HG02973 (cell line): ENCODE data around the gene PTRHD1.
"Not testable (repeated sequence)": the region's sequence is repeated elsewhere in the genome, so short reads cannot be mapped to it uniquely, and the experiment has no call there.

Experiments used
- ATAC-seq: cut with Tn5 transposase; IDR thresholded peaks from one replicate; pipeline ENCODE4 v1.9.1; 2021; ENCODE audit warnings: moderate library complexity; ENCODE audit not compliant: unreplicated experiment

The PTRHD1 gene

DNA sequence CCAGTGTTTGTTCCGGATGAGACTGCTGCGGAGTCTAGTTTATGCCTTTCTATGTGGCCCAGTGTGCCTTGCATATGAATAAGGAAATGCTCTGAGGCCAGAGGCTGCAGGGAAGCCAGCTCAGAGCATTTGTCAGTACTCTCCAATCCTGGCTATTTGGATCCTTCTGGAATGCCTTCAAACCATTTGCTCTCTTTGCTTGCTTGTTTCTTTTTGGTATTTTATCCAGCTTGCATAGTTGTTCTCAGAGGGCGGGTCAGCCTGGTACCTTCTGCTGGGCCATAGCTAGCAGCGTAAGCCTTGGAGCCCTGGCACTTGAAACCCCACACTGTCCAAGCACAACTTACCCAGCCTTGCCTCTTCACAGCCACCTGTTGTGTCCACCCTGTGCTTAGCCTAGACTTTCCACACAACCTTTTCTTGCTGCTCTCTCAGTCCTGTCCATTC is 20.5 kb upstream of the PTRHD1 start:
- no peak for ATAC-seq

DNA sequence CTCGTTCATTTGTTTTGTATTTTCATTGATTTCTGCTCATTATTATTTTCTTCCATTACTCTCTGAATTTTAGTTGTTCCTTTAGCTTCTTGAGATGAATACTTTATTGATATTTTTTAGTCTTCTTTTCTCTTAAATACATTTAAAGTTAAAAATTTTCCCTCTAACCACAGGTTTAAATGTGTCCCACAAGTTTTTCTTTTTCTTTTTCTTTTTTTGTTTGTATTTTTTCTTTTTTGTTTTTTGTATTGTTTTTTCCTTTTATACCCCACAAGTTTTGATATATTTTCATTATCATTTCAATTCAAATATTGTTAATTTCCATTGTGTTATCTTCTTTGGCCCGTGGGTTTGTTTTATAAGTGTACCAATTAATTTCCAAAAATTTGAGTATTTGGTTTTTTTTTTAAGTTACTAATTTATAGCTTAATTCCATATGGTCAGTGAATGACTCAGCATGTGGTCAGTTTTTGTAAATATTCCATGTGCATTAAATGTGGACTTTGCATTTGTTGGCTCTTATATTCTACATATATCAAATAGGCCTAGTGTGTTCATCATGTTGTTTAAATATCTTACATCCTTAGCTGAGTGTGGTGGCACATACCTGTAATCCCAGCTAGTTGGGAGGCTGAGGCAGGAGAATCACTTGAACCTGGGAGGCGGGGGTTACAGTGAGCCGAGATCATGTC is 16.3 kb upstream of the PTRHD1 start:
- no peak for ATAC-seq

- ATAC-seq = no peak
Measured at GRCh38 chr2:24806661-24807036, 13.5 kb upstream of the PTRHD1 start.

DNA sequence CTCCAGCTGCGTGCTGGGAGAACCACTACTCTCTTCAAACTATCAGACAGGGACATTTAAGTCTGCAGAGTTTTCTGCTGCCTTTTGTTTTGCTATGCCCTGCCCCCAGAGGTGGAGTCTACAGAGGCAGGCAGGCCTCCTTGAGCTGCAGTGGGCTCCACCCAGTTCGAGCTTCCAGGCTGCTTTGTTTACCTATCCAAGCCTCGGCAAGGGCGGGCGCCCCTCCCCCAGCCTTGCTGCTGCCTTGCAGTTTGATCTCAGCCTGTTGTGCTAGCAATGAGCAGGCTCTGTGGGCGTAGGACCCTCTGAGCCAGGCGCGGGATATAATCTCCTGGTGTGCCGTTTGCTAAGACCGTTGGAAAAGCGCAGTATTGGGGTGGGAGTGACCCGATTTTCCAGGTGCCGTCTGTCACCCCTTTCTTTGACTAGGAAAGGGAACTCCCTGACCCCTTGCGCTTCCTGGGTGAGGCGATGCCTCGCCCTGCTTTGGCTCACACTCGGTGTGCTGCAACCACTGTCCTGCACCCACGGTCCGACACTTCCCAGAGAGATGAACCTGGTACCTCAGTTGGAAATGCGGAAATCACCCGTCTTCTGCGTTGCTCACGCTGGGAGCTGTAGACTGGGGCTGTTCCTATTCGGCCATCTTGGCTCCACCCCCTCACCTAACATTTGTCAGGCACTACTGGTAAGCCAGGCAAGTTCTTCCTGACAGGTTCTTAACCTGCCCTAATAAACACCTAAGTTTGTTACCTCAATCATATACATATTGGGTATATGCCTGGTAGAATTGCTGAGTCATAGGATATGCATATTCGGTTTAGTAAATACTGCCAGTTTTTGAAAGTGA is 12.8 kb upstream of the PTRHD1 start:
- ATAC-seq = not testable (repeated sequence)

- not testable (repeated sequence) for ATAC-seq
Measured at GRCh38 chr2:24800487-24800886, 7.3 kb upstream of the PTRHD1 start.

DNA sequence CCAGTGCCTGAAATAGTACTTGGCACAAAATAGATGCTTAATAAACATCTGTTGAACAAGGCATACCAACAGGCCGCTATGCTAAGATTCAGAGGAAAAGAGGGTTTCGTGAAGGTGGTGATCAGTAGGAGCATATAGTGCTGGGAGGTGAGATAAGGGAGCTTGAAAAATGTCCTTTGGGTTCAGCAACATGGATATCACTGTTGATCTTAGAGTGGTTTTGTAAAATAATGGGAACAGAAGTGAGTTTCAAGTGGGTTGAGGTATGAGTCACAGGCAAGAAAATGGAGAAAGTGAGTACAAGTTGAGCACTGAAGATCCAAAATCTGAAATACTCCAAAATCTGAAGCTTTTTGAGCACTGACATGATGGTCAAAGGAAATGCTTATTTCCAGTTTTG is 4.5 kb upstream of the PTRHD1 start:
- ATAC-seq = no peak

DNA sequence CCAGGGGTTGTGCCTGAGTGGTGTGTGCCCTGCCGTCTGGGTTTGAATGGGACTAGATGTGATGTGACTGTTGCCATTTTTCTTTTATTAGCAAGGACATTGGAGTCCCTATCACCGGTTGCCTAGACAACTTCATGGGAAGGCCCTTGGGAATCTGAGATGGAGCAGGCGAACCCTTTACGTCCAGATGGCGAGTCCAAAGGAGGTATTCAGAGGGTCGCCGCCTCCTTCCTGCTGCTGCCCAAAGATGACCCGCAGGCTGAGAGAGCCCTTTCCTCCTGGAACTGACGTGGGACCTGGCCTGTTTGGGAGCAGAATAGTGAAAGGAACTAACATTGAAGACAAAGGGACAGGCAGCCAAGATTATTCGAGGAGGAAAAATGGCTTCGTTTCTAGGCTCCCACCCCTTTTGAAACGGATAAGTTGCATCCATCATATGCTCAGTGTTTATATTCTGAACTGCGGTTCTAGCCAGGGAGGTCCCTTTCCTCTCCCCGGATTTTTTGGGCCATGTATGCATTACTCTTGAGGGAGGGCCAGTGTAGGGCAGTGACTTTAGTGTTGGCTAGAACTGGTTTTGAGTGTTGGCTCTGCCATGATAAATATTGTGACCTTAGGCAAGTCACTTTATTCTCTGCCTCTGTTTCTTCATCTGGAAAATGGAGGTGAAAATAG is 707 bp upstream of the PTRHD1 start:
- ATAC-seq = no peak

DNA sequence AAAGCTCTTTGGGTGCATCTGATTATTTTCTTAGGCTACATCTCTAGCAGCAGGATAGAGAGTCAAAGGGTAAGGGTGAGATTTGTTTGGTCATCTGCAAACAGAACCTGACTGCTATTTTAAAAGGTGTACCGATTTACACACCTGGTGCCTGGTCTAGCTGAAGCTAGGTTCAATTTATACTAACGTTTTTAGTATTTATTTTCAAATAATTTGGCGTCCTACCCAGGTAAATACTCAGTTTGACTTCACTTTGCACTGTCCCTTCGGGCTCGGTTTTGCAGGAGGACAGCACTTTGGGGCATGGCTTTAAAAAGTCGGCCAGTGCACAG is 683 bp downstream of the PTRHD1 start:
- no peak for ATAC-seq

DNA sequence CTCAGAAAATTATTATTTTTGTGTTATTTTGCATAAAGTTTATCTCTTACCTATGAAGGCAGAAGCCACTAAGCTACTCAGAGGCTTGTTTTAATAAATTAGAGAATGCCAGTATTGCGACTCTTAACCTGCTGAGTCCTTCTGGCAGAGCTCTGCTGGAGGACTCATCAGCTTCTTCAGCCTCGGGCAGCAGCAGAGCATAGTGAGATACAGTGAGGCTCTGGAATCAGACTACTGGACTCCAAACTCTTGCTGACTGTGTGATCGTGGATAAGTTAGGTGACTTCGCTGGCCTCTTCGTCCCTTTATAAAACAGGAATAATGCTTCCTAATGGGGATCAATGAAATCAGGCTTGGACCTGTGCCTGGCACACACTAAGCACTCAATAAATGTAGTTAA is 1.7 kb downstream of the PTRHD1 start:
- no peak for ATAC-seq

DNA sequence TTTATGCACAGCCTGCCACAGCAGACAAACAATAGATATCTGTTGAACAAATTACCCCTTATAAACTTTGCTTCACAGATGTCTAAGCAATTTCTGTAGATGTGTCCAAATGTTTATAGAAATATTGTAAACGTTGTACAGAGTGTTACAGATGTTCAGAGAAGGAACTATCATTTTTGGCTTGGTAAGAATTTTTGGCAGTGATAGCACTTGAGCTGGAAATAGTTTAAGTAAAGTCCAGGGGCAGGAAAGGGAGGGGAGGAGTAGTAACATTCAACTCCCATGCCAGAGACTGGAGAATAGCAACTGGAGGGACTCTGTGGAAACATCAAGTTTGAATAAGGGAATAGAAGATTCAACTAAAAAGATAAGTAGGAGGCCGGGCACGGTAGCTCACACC is 4.4 kb downstream of the PTRHD1 start:
- ATAC-seq = no peak

- no peak for ATAC-seq
Measured at GRCh38 chr2:24787532-24787931, 5.7 kb downstream of the PTRHD1 start.

DNA sequence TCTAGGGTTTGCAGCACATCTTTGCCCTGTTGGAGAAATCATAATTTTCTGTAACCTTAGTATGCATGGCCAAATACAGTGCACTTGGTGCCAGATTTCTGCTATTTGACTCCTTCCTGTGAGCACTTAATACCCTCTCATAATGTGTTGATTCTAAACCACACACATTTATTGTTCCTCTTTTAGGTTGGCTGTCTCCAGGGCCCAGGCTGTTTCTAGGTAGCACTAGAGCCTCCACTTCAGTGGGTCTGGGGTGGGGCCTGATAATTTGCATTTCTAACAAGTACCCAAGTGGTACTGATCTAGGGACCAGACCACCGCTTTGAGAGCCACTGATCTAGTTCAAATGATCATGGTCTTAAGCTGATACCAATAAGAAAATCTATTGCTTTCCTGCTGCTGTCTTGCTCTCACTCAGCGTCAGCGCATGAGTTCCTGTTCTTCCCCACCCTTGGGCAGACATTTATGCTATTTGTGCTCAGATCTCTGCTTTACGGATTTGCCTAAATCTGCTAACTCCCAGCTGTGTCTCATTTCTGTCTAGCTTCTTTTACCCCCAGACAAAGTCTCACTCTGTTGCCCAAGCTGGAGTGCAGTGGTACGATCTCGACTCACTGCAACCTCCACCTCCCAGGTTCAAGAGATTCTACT is 7.4 kb downstream of the PTRHD1 start:
- ATAC-seq = peak; percentile 84

DNA sequence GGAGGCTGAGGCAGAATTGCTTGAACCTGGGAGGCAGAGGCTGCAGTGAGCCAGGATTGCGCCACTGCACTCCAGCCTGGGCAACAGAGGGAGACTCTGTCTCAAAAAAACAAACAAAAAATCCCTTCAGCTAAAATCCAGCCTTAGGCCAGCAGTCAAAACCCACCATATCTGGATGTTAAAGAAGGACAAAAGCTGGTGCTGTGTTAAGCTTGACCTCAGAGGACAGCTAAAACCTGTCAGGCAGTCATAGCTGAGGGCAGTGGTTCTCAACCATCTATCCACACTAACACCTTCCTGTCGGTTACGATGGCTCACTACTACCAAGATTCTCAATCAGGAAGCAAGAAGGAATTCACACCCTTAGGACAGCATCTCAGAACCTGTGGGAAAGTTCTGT is 9.6 kb downstream of the PTRHD1 start:
- ATAC-seq = no peak

GRCh38 chr2:24779116-24779515 is 14.1 kb downstream of the PTRHD1 start:
- ATAC-seq = no peak

- no peak for ATAC-seq
Measured at GRCh38 chr2:24774373-24774772, 18.8 kb downstream of the PTRHD1 start.

DNA sequence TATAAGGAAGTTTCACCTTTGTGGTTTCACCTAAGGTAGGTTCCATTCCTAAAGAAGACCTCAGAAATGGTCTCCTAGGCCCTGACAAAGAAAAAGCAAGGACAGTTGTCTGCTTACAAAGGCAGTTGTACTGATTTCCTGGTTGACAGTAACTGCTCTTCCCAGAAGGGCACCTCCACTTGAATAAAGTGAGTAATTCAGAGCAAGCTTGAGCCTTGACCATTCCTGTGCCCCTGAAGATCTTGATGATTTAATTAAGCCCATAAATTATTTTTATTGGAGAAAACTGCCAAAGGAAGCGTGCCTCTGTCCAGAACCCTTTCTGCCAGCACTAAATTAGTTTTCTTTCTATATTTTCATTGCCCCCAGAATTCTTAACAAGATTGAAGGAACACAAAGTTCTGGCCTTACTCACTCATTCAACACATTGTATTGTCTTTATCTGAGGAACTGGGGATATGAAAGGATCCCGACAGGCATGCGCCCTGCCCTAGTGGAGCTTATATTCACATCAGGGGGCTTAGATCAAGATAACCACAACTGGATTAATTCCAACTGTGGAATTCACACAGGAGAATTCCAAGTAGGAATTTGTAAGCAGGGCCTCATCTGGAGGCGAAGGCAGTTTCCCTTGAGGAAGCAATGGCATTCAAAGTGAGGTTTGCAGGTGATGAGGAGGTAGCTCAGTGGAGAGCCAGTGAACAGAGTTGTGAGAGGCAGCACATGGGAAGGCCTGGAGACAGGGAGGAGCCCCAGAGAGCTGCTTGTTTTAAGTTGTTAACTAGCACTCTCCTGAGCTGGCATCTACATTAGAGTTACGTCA is 21.2 kb downstream of the PTRHD1 start:
- ATAC-seq = no peak

- no peak for ATAC-seq
Measured at GRCh38 chr2:24771061-24771460, 22.1 kb downstream of the PTRHD1 start.

DNA sequence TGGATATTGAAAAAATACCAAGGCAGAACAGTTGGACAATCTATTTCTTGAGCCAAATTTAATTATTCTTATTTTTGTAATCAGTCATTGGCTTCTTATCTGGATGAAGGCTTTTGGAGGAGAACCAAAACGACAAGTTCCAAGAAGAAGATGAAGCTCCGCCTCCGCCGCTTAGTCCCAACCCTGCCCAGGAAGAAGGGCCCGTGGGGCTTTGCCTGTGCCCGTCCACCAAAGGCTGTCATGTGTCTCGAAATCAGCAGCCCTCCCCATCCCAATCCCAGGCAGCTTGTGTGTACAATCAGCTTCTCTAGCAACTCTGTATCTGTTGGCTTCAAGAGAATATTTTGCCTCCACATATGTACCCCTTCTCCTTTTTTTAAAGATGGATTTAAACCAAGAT is 24.6 kb downstream of the PTRHD1 start:
- no peak for ATAC-seq

- ATAC-seq = no peak
Measured at GRCh38 chr2:24768013-24768412, 25.2 kb downstream of the PTRHD1 start.

- no peak for ATAC-seq
Measured at GRCh38 chr2:24766609-24767008, 26.6 kb downstream of the PTRHD1 start.

GRCh38 chr2:24763843-24764242 is 29.3 kb downstream of the PTRHD1 start:
- no peak for ATAC-seq
